GM19438 (cell line): ENCODE data around the gene MAN1C1.
"Not testable (repeated sequence)": the region's sequence is repeated elsewhere in the genome, so short reads cannot be mapped to it uniquely, and the experiment has no call there.

Experiments used
- ATAC-seq: cut with Tn5 transposase; IDR thresholded peaks from one replicate; pipeline ENCODE4 v1.9.1; 2021; ENCODE audit warnings: low read depth; ENCODE audit not compliant: unreplicated experiment

The MAN1C1 gene

GRCh38 chr1:25651824-25652741, 35.5 kb downstream of the MAN1C1 start:
- ATAC-seq: no peak

GRCh38 chr1:25653558-25653957, 37.0 kb downstream of the MAN1C1 start:
- ATAC-seq: no peak

DNA sequence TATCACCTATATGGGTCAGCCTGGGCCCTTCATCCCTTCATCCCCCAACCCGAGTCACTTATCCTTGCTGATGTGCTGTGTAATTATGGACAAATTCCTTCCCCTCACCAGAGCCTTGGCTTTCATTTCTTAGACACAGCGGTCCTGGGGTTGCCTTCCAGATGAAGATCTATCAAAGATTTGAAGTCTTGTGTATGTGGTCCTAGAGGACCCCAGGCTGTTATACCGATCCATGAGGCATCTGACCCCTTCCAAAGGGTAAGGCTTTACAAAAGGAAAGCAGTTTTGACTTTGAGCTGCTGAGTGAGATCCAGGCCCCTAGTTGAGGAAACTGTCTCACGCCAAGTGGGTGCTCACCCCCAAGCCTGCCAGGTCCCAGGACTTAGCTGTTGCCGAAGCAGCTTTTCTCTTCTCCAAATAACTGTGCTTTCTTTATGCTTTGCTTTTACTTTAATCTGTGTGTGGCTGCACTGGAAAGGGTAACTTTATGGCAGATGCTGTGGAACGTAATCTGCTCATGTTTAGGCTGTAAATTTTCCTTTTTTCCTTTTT, 37.6 kb downstream of the MAN1C1 start:
- no peak for ATAC-seq

GRCh38 chr1:25657121-25657882, 40.7 kb downstream of the MAN1C1 start:
- no peak for ATAC-seq

DNA sequence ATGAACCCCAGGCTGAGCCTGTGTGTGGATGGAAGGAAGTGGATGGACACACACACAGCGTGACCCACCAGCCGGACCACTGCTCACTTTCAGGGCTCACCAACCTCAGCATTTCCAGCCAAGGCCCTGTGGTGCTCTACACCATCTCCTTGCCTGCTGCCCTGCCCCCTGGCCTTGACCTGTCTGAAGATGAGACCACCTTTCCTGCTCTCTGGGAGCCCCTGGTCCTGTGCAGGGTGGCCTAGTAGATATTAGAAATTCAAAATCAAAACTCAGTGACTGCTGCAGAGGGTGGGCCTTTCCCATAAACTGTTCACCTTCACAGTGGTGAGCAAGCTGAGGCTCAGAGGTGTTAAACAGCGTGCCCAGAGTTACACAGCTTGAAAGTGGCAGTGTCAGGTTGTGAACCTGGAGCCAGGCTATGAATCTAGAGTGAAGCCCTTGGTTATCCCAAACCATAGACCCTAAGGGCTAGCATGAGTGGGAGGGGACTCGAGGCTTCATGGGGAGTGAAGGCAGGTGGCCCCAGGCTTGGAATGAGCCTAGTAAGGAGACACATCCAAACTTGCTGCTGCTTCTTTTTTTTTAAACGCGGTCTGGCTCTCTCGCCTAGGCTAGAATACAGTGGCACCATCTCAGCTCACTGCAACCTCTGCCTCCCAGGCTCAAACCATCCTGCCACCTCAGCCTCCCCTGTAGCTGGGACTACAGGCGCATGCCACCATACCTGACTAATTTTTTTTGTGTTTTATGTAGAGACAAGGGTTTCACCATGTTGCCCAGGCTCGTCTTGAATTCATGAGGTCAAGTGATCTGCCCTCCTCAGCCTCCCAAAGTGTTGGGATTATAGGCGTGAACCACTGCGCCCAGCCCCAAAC, 41.5 kb downstream of the MAN1C1 start:
- ATAC-seq: no peak

DNA sequence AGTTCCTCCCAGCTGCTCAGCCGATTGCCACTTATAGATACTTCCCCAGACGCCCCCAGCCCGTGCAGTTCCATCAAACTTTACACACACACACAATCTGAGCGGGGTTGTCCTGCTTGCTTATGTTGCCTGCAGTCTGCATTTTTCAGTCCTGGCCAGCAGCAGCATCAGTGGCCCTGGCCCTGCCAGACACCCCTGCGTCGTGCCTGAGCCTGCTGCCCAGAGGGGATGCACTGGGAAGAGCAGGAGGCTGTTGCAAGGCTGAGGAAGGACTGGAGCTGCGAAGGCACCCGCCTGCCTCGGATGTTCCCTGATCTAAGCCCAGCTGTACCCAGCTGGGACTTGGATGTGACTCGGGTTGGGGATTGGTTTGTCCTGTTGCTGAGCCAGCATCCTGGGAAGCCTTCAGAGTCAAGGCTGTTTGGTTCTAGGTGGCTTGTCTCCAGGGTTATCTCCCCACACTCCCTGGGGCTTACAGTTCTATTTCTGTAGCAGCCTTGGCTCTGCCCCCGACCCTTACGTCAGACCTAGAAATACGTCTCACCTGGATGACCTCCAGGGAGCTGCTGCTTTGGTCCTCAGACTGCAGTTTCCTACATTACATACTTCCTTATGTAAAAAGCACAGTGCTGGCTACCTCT, 42.3 kb downstream of the MAN1C1 start:
- ATAC-seq: no peak

DNA sequence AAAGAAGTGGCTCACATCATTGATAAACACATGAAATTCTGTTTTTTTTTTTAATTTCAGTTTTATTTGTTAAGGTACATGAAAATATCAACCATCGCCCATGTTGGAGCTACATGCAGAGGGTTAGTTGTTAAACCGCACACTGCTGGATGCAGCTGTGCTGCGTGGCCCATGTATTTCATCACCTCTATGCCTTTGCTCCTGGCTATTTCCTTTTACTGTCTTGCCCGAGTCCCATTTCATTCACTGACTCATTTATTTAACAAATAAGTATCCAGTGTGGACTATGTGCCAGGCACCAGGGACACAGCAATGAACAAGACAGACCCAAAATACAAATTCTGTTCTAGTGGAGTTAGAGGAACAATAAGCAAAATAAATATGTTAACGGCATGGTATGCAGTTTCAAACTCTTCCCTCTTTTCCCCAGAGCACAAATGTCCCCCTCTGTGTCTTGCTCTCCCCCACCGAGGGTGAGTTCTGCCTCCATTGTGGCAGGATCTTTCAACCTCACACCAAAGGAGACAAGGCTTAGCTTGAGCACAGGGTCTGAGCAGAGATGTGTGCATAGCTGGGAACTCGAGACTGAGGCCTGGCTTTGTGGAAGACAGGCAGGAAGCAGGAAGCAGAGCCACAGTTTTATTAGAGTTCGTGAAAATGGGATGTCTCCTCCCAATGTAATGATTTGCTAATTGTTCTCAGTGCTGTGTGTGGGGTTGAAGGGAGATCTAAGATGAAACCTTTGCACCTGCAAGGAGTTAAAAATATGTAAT, 44.6 kb downstream of the MAN1C1 start:
- ATAC-seq: no peak

DNA sequence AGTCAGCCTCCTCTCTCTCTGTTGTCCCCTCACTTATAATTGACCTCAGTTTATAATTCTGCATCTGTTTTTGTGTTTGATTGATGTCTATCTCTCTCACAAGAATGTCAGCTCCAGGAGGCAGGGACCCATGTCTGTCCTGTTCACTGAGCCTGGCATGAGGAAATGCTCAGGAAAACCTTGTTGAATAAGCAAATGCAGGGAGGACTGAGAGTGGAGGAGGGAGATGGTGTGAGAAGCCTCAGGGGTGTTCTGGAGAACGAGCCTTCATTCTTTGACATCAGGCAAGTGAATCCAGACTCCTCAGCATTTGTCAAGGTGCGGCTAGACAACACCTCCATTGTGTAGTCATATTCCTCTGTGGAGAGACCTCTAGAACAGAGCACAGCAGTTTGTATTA, 45.5 kb downstream of the MAN1C1 start:
- no peak for ATAC-seq

- ATAC-seq: not testable (repeated sequence)
Measured at GRCh38 chr1:25662959-25663358, 46.4 kb downstream of the MAN1C1 start.

- no peak for ATAC-seq
Measured at GRCh38 chr1:25664357-25665199, 48.0 kb downstream of the MAN1C1 start.

DNA sequence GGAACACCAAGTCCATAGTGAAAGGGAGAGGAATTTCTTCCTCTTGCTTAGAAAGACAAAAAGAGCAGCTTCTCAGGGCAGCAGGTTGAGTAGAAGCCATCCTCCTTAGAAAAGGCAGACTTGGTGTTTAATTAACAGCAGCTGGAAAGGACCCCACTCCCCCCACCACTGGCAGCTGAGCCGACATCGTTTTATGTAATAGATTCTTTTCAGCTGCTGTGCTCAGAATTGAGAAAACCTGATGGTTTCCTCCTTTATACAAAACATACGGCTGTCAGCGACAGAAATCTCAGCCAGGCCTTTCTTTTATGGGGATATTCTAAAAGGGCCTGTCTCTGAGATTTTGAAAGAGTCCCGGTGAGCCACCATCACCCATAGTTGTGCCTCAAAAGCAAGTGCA, 49.9 kb downstream of the MAN1C1 start:
- no peak for ATAC-seq

- ATAC-seq: no peak
Measured at GRCh38 chr1:25668931-25669573, 52.5 kb downstream of the MAN1C1 start.

DNA sequence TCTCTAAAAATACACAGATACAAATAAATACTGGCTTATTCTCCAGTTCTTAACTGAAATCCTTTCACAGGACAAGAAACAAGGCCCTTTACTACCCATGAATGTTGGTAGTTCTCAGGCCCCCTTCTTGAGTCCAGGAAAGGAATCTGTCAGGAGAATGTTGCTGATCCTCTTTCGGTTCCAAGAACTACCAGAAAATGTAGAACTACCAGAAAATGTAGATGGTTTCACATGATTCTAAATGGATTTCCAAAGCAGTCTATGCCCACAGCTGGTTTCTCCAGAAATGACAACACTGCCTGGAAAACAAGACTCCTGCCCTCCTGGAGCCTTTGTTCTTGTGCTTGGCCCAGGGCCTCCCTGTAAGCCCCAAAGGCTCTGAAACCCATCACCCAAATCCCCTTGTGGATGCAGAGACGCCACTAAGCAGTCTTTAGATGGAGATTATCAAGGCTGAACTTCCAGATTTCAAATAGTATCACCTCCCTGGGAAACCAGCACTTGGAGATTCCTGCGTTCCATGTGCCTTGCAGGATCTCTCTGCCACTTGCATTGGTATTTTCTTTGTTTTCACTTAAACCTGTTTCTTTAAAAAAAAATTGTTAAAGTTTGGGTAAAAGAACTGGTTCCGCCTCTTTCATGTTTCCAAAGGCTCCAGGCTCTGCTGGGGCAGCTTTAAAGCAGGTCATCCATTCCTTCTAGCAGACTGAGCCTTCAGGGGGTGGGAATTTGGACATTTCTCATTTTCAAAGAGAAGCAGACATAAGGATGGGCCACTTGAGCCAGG, 53.4 kb downstream of the MAN1C1 start:
- ATAC-seq: no peak

DNA sequence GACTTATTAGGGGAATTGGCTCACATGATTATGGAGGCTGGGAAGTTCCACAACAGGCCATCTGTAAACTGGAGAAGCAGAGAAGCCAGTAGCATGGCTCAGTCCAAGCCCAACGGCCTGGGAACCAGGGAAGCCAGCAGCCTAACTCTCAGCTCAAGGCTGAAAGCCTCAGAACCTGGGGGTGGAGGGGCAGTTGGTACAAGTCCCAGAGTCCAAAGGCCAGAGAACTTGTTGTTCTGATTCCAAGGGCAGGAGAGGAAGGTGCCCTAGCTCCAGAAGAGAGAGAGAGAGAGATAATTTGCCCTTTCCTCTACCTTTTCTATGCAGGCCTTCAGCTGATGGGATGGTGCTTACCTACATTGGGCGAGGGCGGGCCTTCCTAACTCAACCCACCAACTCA, 55.3 kb downstream of the MAN1C1 start:
- ATAC-seq: no peak

DNA sequence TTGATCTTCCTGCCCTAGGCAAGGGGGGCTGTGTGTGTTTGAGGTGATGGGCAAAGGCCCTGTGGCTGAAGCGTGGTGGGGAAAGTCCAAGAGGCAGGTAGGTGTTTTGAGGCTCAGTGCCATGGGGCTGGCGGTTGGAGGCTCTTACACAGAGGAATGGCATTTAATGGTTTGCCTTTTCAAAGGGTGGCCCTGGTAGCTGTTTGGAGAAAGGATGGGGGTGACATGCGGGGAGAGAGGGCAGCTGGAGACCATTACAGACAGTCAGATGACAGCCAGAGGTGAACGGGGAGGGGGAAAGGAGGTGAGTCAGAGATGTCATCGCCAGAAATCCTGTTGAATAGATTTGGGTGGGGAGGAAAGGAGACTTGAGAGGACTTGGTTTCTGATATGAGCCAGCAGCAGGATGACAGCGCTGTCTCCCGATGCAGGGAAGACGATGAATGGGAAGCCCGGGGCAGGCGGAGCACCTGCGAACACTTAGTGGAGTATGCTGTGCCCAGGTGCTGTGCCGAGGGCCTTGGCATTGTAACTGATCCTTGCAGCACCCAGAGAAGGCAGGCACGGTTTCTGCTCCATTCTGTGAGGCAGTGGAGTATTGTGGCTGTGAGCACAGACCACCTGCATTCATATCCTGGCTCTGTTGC, 56.3 kb downstream of the MAN1C1 start:
- ATAC-seq: no peak

DNA sequence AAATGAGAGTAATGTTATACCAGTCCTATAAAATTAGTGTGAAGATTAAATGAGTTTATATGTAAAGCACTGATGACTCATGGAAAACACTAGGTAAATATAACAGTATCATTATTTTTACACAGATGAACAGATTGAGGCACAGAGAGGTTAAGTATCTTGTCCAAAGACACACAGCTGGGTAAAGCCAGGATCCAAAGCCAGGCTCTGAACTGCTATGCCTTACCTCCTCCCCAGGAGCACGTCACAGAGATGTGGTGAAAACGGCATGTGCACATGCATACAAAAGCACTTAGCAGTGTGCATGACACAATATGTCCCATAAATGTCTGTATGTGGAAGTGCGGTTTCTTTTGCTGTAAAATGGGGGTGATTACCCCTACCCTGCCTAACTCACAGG, 56.9 kb downstream of the MAN1C1 start:
- ATAC-seq: no peak
